Caki2 (cell line): Measurements from ENCODE around the gene KLC4. TPM values are rescaled to one million over a fixed set of nuclear protein-coding genes. Genes with fewer than 3 reads are reported as not detected.

ENCODE experiments used
- DNase-seq: peaks from one replicate; pipeline ENCODE4 v3.0.0-alpha.2; 2015; ENCODE audit warnings: low read depth
- in situ Hi-C: cut with HindIII; loops from 2 replicates; pipeline ENCODE4 v1.10.0; 2016; ENCODE audit warnings: low sequenced_read_pairs, low pct_unique_long_range_greater_than_20kb, mixed read lengths
- total RNA-seq: library from RNA; depleted of rRNA; stranded (reverse); fragments of >200 nt; shearing (Covaris generic); gene quantifications from 2 replicates; pipeline ENCODE4 v1.2.3, GENCODE V29; 2014; ENCODE audit warnings: low replicate concordance

The KLC4 gene
- total RNA-seq, 1 experiment from 2014 or later, result 49.3 TPM

- in situ Hi-C loops, result no loop called here
- DNase-seq, result no peak
Observed at GRCh38 chr6:43082806-43083655, 23.6 kb downstream of the KLC4 start.

GRCh38 chr6:43086022-43086658, 26.7 kb downstream of the KLC4 start:
- in situ Hi-C loops, result no loop called here
- no peak for DNase-seq

GRCh38 chr6:43088654-43089056, 29.2 kb downstream of the KLC4 start:
- in situ Hi-C loops, result no loop called here
- no peak for DNase-seq

- in situ Hi-C loops, result no loop called here
- no peak for DNase-seq
Observed at GRCh38 chr6:43089467-43089866, 30.0 kb downstream of the KLC4 start.

GRCh38 chr6:43089874-43090558, 30.6 kb downstream of the KLC4 start:
- in situ Hi-C loops, result no loop called here
- no peak for DNase-seq

GRCh38 chr6:43090559-43090956, 31.1 kb downstream of the KLC4 start:
- DNase-seq, result no peak
- in situ Hi-C loops, result no loop called here

- no peak for DNase-seq
- in situ Hi-C loops, result no loop called here
Observed at GRCh38 chr6:43091020-43091419, 31.6 kb downstream of the KLC4 start.

GRCh38 chr6:43091436-43091991, 32.1 kb downstream of the KLC4 start:
- in situ Hi-C loops, result no loop called here
- no peak for DNase-seq

- DNase-seq, result no peak
- in situ Hi-C loops, result no loop called here
Observed at GRCh38 chr6:43092635-43093034, 33.2 kb downstream of the KLC4 start.

- no peak for DNase-seq
- in situ Hi-C loops, result no loop called here
Observed at GRCh38 chr6:43093436-43094289, 34.2 kb downstream of the KLC4 start.

- DNase-seq, result no peak
- in situ Hi-C loops, result no loop called here
Observed at GRCh38 chr6:43095939-43096338, 36.5 kb downstream of the KLC4 start.

- DNase-seq, result peak; percentile 75
- in situ Hi-C loops, result no loop called here
Observed at GRCh38 chr6:43096451-43097097, 37.1 kb downstream of the KLC4 start.

- in situ Hi-C loops, result no loop called here
- DNase-seq, result no peak
Observed at GRCh38 chr6:43097098-43097489, 37.7 kb downstream of the KLC4 start.

- in situ Hi-C loops, result no loop called here
- no peak for DNase-seq
Observed at GRCh38 chr6:43097502-43097901, 38.1 kb downstream of the KLC4 start.

GRCh38 chr6:43101497-43101896, 42.1 kb downstream of the KLC4 start:
- DNase-seq, result no peak
- in situ Hi-C loops, result no loop called here

GRCh38 chr6:43103253-43103876, 43.9 kb downstream of the KLC4 start:
- in situ Hi-C loops, result no loop called here
- DNase-seq, result no peak

- in situ Hi-C loops, result no loop called here
- no peak for DNase-seq
Observed at GRCh38 chr6:43105538-43106222, 46.2 kb downstream of the KLC4 start.
